ENCODE data around the gene LRRC7.

LRRC7 gene

DNA sequence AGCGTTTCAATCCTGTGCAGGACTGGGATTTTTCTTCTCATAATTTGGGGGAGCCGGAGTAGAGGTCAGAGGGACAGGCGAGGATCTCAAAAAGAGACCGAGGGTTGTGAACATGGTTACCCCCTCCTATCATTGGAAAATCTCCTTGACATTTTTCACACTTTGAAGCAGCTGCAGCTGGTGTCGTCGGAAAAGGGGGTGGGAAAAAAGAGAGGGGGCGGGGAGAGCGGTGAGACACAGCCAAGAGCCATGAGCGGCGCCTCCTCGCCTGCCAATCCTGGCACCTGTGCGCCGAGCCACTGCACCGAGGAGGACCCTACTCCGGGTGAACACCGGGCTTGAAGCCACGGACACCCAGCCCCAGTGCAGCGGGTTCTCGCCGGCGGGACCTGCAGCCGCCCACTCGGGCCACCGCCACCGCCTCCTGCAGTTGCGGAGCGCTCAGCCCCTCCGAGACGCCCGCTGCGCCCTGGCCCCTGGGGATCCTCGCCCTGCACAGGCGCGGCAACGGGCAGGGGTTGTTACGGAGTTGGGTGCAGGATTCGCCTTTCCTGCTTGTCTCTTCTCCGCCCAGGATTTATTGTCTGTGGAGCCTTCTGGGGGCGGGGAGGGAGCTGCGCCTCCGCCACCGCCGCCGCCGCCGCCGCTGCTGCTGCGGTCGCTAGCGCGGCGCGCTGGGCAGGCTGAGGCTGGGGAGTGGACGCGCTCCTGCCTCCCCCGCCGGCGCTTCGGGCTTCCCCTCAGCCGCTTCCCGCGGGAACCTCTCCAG lies at the start of gene LRRC7:
LRRC7 (plus strand) TSS at position 271 of the 769 bp plus-strand sequence. CDS start 718 bp downstream, outside the sequence.
- no peak for DNase-seq

DNA sequence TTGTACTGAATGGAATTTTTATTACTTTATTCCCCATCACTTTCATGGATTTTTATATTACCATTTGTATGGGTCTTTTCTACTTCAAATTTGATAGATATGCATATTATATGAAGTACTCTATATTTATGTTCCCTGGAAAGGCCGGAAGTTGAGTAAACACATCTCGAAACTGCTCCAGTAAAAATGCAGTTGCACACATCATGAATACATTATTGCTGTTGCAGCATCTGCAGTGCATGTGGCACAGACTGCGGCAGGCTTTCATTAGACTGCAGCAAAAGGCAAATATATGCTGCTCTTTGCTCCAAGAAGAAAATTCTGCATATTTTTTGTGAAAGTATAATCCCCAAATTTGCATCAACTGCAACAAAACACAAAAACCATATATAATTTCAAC lies 48.7 kb upstream of the LRRC7 start:
- DNase-seq = no peak

DNA sequence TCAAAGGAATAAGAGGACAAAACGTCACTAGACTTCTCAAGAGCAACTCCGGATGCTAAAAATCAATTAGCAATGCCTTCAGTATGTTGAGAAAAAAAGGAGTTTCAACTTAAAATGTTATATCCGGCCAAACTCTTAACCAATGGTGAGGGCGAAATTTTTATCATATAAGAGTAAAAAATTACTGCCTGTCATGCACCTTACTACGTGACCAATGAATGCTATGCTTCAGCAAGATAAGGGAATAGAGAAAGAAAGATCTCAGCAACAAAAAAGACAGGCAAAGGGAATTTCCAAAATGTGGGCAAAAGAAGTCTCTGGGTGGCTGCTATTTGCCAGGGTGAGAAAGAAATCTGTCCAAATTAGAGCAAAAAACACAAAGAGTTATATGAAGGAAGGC lies 47.4 kb upstream of the LRRC7 start:
- DNase-seq = no peak

DNA sequence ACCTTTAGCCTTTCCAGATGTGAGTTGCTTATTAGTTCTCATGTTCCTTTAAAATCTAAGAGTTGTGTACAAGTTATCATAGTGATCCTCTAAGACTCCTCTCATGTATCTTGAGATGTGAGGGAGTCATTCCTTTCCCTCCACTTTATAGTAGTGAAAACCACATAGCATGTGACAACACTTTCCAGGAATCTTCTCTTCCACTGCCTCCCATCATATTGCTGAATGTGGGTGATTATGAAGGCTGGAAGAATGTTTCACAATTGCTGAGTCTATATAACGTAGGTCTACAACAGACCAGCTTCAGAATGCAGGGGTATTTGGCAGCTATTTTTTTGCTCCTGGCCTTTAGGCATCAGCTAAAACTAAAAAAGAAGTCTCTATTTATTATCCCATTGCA lies 44.7 kb upstream of the LRRC7 start:
- no peak for DNase-seq

DNA sequence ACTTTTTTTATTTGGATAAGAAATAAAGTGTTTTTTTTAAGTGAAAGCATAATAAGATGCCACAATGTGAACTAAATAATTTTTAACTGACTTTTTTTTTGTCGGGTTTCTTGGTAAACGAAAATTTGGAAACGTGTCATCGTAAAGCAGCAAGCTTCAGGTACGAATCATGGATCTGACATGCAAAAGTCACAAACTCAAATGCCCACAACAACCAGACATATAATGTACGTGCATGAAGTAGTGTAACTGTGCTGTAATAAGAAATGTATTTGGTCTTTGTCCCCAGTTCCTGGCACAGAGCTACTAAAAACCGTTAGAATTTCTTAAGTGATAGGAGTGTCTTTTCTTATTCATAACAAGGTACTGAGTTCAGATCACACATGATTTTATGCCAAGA lies 44.3 kb upstream of the LRRC7 start:
- no peak for DNase-seq

DNA sequence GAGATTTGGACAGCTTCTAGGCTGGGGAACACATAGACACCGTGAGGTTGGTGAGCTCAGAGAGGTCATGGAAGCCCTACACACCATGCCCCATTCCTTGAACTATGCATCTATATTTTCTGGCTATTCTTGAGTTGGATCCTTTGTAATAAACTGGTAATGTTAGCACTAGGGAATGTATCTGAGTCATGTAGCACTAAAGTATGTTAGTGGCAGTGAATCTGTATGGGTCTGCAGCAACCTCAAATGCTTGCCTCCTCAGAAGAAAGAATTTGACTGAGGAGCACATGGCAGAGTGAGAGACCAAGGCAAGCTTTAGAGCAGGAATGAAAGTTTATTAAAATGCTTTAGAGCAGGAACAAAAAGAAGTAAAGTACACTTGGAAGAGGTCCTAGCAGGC lies 43.7 kb upstream of the LRRC7 start:
- DNase-seq = no peak

DNA sequence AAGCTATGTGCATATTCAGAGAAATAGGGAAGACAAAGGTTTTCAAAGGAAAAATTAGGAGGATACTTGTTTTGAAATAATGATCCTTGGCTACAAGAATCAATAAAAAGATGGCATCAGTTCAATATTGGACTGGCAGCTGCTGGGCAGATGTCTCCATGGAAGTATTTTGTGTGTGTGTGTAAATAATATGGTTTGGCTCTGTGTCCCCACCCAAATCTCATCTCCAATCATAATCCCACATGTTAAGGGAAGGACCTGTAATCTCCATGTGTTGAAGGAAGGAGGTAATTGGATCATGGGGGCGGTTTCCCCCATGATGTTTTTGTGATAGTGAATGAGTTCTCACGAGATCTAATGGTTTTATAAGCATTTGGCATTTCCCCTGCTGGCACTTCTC lies 40.4 kb upstream of the LRRC7 start:
- DNase-seq = no peak

DNA sequence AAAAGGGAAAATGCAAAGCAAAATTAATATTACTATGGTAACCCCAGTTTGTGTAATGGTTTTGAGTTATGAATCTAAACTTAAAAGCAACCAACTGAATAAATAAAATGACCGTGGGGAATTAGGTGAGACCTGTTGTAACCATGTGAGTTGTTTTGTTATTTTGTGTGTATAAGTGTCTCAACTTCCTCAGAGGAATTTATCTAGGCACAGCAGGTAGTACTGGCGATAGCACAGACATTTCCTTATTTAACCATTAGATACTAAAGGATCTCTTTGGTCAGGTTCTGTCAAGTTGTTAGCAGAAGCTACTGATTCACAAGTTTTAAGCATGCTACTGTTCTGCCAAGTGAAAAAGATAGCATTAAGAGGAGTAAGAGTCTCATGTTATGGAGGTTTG lies 39.3 kb upstream of the LRRC7 start:
- no peak for DNase-seq

DNA sequence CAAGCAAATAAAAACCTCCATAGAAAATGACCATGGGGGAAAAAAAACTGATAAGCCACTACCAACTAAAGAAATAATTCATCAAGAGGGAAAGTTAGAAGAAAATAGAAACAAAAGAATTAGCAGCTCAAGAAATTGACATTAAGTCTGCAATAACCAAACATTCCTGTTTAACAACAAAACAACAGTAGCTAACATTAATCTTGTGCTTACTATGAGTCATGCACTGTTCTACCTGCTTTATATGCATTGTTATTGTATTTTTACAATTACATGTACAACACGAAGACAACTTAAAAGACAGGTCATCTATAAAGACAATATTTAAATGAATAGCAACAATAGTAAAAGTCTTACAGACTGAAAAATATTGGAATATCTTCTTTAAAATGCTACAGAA lies 34.4 kb upstream of the LRRC7 start:
- DNase-seq = no peak

DNA sequence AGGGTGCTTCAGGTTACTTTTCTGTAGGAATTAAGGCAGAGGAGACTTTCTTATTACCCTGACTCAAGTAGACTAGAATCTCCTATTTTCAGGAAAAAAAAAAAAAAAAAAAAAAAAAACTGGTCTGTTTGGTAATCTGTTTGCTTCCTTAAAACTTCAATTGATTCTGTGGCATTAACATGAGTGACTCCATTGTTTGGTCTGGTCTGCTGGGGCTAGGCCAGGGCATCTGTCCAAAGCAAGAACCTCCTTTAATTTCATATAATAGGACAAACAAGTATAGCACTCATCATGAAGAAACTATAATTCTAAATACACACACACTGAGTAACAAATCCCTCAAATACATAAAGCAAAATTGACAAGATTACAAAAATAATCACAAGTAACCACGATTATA lies 32.9 kb upstream of the LRRC7 start:
- DNase-seq = no peak

DNA sequence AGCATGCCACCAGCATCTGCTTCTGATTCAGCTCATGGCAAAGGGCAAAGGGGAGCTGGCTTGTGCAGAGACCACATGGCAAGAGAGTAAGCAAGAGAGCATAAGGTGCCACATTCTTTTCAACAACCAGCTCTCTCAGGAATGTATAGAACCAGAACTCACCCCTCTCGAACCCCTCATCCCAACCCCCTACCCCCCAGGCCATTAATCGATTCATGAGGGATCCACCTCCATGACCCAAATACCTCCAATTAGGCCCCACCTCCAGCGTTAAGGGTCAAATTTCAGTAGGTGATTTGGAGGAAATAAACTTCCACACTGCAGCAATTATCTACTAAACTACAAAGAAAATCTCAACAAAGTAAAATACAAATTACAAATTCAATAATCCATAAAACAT lies 32.2 kb upstream of the LRRC7 start:
- DNase-seq = no peak

DNA sequence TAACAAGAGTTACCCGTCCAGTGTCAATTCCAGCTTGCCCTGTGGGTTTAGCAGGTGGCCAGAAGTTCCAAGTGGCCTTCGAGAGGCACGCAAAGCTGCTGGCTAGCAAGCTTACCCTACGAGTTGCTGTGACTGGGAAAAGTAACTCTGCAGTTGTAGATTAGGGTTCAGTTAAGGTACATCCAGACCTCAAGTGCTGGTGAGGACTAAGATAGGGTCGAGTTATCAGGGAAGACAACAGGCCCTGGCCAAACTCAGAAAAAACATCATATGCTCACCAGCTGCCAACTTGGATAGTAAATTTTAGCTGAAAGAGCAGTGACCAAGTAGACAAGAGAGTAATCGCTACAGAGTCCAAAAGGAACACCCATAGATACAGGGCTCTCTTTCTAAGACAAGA lies 27.7 kb upstream of the LRRC7 start:
- no peak for DNase-seq

DNA sequence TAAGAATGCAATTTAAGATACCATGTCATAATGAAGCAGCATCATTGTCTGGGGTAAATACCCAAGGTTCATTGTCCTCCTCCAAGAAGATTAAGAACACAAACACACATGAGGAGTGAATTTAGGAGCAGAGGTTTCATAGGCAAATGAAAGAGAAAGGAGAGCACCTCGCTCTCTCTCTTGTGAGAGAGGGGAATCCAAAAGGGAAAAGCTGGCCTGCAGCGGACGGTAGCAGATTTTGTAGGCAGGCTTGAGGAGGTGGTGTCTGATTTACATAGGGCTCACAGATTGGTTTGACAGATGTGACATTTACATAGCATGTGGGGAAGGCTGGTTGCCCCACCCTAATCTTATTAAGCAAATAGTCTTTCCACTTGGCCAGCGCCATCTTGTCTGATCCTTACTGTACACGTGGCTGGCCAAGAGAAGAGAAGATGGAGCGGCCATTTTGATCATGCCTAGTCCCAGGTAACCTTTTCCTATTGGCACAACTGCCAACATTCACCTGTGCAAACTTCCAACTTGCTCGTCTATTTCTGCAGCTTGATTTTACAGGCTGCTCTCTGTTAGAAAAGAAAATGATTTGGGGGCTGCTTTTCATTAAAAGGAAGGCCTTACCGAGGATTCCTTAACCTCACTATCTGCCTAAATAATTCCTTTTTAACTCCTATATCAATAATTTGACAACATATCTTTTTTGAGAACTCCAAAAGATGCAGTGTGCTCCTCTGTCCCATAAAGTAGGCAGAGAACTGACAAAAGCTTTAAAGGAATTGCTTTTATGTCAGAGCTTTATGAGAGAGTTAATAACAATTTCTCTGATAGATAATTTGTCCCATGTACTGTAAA lies 16.0 kb upstream of the LRRC7 start:
- DNase-seq = no peak

DNA sequence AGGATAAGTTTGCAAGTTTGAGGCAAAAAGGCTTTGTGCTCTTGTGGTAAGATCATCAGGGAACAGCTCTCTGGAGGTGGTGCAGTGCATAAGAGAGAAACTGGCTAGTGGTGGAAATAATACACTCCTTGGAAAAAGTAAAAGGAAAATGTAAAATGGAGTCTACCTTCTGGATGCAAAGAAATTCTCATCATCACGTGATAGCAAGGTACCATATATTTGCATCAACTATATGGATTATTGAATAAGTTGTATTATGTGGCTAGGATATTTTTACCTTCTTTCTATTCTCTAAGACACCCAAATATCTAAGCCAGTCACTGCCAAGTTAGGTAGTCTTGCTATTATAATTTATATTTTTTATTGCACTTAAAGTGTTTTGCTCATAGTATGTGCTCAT lies 14.0 kb upstream of the LRRC7 start:
- DNase-seq = no peak

DNA sequence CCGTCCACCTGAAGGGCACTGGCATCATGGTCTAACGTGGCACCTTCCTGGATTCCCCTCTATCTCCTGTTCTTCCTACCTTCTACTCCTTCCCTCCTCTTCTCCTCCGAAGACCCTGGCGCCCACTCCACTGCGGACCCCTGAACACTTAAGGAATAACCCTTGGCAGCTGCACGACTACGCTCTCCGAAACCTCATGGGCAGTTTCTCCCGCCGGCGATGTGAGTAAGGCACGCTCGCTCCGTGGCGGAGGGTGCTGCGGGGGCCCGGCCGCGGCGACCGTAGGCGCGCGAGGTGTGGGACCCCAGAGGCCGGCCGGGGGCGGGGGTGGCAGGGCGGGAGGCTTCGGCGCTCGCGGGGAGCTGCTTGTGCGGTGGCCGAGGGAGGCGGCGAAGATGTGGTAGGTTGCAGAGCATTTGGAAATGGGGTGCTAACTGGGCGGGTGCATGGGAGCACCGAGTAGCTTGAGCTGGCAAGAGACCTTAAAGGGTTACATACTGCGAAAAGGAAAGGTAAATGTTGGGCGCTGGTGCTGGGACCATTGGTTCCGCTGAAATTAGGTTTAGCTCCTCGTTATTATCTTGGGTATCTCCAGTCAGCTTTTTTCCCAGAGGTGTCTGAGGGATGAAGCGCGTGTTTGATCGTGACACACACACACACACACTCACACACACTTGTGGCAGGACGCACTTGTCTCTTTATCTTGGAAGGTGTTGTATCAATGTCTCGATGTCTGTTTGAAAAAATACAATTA lies 876 bp downstream of the LRRC7 start:
- no peak for DNase-seq

DNA sequence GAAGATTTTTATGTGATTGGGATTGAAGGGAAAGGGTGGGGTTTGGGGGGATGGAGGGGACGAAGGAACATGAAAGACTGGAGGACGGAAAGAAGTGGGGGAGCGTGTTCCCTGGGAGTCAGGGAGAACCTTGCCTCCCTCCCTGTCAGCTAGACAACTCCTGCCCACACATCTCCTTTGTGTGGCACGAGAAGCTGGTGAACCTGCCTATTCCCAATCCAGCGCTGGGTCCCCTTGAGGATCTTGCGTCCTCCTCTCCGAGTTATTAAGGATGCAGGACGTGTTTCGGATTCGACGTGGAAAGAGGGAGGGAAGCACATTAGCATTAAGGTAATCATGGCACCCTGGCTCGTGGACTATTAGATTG lies 1.4 kb downstream of the LRRC7 start:
- no peak for DNase-seq

DNA sequence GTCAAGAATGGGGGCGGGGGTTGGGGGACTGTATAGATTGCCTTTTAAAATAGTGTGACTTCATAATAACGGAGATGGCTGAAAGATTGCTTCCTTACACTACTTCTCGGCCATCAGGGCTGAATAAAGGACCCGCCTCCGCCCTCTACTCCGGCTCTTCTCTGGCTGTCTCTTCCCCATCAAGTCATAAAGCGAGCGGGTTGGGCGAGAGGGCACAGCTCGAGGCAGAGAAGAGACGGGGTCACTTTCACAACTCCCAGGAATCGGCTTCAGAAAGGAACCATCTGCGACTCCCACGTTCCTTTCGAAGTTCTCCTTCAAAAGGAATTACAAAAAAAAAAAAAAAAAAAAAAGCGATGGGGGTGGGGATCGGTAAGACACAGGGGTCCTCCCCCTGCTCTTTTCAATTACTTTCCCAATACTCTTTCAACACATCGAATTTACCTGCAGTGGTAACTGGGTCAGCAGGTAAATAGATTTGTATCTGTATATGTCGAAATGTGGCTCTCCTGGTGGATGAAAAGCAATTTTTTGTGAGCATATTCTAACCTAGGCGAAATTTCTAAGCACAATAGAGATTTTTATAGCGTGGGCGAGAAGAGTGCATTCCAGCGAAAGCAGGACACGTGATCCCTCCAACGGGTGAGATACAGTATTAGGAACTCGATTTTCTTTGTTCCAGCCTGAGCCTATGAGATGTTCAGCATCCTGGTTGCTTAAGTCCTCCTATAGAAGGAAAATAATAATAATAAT lies 2.0 kb downstream of the LRRC7 start:
- DNase-seq = no peak

DNA sequence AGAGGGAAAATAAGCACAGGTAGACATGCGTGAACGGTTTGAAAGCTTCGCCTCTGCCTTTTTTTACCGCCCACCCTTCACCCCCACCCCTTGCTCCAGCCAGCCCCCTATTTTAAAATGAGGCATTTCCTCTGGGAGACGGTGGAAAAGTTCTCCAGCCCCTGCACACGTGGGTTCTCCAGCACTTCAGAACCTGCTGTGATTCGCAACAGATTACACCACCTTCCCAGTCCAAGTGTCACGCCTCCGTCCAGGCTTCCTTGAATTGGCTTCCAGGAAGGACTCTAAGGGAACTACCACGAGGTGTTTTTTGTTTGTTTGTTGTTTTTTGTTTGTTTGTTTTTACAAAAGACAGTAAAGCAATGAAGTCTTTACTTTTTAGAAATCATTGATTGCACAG lies 2.6 kb downstream of the LRRC7 start:
- DNase-seq = no peak

DNA sequence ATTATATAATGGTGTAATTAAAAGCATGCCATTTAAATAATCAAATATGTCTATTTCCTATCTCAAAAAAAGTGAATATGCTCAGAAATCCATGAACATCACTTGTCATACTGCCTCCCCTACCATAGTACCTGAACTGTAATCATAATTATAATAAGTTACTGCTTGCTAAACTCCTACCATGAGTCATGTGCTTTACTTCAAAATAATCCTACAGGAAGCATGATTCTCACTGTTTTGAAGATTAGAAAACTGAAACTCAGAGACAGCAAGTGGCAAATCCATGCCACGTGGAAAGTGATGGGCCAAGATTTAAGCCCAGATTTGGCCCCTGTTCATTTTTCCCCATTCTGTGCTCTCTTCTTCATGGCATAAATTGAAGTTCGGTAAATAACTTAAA lies 5.2 kb downstream of the LRRC7 start:
- DNase-seq = no peak

DNA sequence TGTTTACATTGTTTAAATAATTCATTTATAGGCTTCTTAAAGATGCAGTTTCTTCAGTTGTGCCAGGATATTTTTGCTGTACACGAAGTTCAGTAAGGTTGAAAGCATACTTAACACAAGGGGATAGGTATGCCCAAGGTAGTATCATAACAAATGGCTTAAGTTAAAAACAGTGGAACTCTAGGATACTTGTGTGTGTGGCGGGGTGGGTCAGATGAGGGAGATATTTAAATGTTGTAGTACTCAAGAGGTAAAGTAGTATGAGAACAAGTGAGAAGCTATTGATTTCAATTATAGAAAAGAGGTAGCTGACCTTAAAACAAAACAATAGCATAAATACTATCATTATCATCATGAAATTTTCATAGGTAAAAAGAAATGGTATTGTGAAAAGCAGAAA lies 6.2 kb downstream of the LRRC7 start:
- no peak for DNase-seq

DNA sequence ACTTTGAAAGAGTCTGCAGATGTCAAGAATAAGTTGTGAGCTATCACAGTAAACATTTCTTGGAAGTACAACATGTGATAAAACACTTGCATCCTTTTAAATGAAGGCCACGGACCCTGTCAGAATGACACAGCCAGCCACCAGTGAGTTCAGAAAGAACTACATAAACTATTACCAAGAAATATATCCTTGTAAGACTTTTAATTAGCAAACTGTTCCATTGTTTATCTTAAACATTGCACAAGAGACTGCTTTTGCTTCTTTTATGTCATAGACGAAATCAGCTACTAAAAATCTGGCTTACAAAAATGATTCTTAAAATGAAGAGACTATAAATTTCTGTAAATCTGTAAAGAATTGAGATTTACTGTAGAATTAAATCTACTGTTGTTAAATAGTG lies 17.9 kb downstream of the LRRC7 start:
- DNase-seq = no peak

DNA sequence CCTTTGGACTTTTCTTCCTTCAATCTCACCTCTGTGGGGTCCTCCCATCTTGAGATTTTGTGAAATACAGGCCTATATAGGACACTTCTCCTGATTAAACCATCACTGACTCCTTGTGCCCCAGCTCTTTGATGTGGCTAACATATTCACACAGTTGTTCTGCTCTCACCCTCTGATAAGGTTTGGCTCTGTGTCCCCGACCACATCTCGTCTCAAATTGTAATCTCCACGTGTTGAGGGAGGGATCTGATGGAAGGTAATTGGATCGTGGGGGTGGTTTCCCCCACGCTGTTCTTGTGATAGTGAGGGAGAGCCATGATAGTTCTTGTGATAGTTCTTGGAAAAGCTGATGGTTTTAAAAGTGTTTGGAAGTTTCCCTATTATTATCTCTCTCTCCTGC lies 19.7 kb downstream of the LRRC7 start:
- no peak for DNase-seq

DNA sequence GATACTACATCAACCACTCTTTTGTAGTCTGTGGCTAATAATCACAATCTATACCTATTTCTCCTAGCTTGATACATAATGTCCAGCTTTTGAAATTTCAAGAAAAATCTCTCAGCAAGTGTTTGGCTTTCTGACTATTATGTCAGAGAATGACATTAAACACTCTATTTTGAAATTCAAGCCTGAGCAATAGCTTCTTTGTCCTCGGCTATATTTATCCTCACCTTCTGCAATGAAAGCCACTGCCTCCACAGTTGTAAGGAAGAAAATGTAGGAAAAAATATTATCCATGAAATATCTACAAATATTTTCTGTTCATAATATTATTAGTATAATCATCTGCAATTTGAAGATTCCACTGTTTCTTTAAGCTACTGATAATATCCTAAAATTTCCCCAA lies 22.1 kb downstream of the LRRC7 start:
- DNase-seq = no peak

All from SIG-M5 (cell line).